Middle frontal gyrus (tissue), 1 donor: Measurements from ENCODE around the gene CDC37.
"Not testable (repeated sequence)": the region's sequence is repeated elsewhere in the genome, so short reads cannot be mapped to it uniquely, and the experiment has no call there.

Source experiments
- DNase-seq: peaks from one replicate; pipeline ENCODE4 v3.0.0-alpha.2; 2015; ENCODE audit warnings: low spot score; ENCODE audit errors: extremely low spot score

Gene CDC37

DNA sequence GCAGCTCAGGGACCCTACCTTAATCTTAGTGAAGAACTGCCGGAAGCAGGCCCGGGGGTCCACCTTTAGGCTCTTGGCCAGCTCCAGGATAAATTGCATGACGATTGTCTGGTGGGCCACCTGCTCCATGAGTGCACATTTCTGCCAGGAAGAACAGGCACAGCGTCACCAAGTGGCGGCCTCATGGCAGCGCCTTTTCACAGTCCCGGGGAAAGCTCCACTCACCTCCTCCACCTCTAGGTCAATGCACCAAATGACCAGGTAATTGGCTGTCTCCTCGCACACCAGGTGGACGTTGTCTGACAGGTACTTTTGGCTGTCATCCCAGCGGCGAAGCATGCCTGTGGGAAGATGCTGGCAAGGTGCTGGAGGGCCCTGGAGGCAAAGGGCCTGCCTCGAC lies 8.3 kb downstream of the CDC37 start:
- DNase-seq = no peak

DNA sequence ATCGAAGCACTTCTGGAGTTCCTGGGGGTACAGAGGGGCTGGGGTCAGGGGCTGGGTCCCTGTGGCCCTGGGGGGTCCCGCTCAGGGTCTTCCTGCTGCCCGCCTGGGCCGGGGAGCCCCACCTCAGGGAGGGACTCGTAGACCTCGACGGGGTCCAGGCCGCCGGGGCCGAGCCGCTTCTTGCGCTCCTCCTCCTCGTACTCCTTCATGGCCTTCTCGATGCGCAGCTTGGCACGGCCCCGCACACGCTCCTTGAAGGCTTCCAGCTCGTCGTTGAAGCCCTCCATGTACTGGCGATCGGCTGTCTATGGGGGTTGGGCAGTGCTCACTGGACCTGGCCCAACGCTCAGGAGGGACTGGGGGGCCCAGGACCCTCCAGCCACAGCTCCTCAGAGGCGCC lies 10.2 kb downstream of the CDC37 start:
- DNase-seq = no peak

- DNase-seq = no peak
Observed at GRCh38 chr19:10392120-10392519, 11.2 kb downstream of the CDC37 start.

DNA sequence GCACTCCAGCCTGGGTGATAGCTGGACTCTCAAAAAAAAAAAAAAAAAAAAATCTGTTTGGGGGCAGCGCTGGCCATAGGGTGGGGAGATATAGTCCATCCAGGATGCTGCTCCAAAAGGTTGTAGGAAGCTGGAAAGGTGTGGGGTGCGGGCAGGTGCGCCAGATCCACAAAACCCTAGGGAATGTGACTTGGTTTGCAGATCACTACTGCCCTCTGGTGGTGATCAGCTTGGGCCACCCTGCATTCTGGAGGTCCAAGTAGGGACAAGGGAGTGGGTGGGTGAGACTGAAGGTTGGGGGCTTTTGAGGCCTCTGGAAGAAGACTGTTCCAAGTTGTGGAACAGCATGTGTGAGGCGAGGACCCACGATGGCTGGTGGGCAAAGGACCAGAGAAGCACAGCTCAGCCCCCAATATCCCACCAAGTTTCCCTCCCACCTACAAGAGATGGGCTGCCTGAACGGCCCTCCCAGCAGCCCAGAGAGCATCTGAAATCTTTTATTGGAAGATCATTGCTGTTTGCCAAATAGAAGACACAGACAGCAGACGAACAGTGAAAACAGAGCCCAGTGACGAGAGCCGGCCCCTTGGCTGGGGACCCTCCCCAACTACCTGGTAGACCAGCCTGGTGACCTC lies 12.6 kb downstream of the CDC37 start:
- DNase-seq = no peak

- no peak for DNase-seq
Observed at GRCh38 chr19:10389863-10390262, 13.5 kb downstream of the CDC37 start.

GRCh38 chr19:10388957-10389356 lies 14.4 kb downstream of the CDC37 start:
- DNase-seq = peak; percentile 71

DNA sequence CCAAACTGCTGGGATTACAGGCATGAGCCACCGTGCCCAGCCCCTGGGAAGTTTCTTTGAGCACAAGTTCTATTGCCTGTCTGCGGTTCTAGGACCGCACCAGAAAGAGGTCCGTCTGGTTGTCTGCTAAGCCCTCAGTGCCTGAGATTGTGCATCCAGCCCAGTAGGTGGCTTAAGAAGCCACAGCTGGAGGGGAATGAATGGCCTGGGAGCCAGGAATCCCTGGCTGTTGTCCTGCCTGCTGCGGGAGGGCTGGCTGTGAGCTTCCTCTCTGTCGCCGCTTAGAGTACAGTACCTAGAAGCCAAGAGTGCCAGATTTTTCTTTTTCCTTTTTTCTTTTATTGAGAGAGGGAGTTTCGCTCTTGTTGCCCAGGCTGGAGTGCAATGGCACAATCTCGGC lies 18.8 kb downstream of the CDC37 start:
- DNase-seq = no peak

- not testable (repeated sequence) for DNase-seq
Observed at GRCh38 chr19:10383223-10383499, 20.2 kb downstream of the CDC37 start.

GRCh38 chr19:10380313-10381102 lies 22.8 kb downstream of the CDC37 start, which contains the start of gene TYK2:
TSS of gene TYK2 (minus strand) at chr19:10380572. CDS start at chr19:10378406, 2,166 bp downstream.
- peak; percentile 96 for DNase-seq

GRCh38 chr19:10379880-10380312 lies 23.4 kb downstream of the CDC37 start:
- no peak for DNase-seq

DNA sequence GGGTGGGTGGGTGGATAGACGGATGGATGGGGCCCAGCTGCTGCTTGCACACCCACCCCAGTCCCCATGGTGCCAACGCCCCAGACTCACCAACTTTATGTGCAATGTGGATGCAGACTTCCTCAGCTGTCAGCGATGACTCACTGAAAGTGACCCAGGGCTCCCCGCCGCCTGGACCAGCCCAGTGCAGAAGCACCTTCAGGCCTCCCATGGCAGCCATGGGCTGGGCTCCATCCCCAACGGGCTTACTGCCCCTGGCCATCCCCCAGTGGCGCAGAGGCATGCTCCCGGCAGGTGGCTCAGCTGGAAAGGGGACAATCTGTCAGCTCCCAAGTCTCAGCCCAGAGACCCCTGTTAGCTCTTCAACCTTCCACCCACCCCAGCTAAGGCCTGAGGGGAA lies 25.2 kb downstream of the CDC37 start:
- DNase-seq = no peak

GRCh38 chr19:10377140-10377640 lies 26.2 kb downstream of the CDC37 start:
- DNase-seq = not testable (repeated sequence)

DNA sequence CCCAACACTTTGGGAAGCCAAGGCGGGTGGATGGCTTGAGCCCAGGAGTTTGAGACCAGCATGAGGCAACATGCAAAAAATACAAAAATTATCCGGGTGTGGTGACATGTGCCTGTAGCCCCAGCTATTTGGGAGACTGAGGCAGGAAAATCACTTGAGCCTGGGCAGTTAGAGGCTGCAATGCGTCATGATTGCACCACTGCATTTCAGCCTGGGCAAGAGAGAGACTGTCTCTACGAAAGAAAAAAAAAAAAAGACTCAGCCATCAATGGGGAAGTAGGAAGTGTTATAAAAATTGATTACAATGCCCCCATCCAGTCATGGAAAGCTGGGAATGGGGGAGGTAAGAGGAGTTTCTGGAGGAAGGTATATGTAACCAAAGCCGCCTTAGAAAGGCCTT lies 28.4 kb downstream of the CDC37 start:
- DNase-seq = no peak

DNA sequence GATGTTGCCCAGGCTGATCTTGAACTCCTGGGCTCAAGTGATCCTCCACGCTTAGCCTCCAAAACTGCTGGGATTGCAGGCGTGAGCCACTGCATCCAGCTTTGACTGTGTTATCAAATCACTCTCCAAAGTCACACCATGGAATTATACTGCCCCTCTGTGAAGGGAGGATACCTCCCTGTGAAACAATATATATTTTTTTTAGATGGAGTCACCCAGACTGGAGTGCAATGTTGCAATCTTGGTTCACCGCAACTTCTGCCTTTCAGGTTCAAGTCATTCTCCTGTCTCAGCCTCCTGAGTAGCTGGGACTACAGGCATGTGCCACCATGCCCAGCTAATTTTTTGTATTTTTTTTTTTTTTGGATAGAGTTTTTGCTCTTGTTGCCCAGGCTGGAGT lies 30.7 kb downstream of the CDC37 start:
- DNase-seq = no peak

DNA sequence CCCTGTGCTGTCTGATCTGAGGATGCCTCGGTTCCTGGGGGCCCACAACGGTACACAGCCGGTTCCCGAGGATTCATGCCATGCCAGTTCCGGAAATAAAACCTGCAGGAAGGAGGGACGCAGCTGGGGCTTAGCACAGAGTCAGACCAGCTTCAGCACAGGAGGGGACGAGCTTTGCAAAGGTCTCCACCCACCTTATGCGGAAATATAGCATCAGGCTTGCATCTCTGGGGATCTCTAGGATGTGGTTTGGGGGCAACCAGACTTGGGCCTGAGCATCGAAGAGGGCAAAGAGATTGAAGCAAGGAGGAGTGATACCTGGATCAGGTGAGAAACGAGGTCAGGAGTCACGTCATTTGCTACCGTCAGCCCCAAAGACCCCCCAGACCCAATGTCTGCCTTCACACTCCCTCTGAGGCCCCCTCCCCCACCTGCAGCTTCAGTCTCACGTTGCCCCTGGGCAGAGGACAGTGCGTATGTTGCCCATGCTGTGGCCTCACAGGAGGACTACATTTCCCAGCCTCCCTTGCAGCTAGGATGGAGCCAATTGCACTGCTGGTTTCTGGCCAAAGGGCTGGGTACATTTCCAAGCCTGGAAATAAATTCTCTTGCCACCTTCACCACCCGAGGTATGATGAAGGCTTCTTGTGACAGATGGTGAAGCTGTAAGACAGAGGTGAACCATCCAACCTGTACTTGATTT lies 35.1 kb downstream of the CDC37 start:
- no peak for DNase-seq

DNA sequence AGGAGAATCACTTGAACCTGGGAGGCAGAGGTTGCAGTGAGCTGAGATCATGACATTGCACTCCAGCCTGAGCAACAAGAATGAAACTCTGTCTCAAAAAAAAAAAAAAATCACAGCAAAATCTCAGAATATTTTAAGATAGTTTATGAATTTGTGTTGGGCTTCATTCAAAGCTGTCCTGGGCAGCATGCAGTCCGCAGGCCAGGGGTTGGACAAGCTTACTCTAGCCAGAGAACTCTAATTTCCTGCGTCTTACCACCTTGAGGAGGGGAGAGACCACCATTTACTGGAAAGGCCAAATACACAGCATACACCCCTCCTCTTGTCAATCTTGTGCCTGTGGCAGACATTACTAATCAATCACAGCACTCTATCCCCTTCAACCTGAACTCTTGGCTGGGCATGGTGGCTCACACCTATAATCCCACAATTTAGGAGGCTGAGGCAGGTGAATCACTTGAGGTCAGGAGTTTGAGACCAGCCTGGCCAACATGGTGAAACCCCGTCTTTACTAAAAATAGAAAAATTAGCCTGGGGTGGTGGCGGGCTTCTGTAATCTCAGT lies 36.3 kb downstream of the CDC37 start:
- DNase-seq = not testable (repeated sequence)

DNA sequence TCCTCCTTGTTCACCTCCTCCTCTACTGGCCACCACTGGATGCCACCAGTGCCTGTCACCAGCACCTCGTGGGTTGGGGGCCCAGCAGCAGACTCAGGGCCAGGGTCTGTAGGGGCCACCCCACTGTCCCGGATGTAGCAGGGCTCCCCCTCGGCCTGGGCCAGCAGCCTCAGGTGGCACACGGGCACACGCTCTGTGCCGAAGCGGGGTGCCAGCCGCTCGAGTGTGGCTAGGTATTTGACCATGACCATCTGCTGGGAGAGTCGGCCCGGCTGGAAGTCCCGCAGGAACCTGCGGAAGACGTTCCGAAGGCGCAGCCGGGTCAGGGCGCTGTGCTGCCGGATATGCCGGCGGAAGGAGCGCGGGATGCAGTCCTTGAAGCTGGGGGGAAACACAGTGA lies 37.8 kb downstream of the CDC37 start:
- no peak for DNase-seq

GRCh38 chr19:10364644-10365043 lies 38.7 kb downstream of the CDC37 start:
- DNase-seq = no peak

DNA sequence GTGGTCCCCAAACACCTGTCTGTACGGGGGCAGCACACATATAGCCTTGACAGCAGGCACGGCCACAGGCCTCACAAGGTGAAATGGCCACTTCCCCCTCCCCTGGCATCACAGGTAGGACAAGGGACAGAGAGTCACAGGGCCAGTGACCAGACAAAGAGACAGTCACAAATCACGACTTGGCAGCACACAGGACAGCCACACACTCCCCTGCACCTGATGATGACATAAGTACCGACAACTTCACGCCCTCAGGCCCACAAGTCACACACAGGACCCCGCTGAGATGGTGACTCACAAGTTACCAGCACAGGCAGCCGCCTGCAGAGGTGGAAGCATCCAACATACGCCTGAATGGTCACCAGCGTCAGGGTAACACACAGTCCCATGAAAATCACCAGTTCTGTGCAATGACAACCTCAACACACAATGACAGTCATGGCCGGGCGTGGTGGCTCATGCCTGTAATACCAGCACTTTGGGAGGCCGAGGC lies 39.5 kb downstream of the CDC37 start:
- DNase-seq = no peak

- DNase-seq = no peak
Observed at GRCh38 chr19:10362259-10362658, 41.1 kb downstream of the CDC37 start.

- DNase-seq = no peak
Observed at GRCh38 chr19:10361569-10362011, 41.8 kb downstream of the CDC37 start.

DNA sequence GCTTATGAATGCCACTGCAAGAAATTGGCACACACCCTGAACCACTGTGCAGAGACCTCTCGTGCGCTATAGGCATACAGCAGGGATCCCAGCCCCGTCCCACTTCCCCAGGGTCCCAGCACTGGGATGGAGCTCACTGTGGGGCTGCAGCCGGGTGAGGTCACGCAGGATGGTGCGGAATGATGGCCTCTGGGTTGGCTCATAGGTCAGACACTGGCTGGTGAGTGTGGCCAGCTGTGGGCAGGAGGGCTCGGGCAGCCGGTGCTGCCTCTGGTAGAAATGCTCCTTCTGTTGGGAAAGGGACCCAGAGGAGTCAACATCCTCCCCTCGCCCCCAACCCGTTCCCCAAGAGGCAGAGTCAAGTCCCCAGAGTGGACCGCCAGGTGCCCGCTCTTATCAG lies 46.9 kb downstream of the CDC37 start:
- DNase-seq = no peak
